Embryonic facial prominence (tissue), 1 donor: ENCODE data around the gene MRPL19.

Experiments
- DNase-seq: peaks from one replicate; pipeline ENCODE4 v3.0.0-alpha.2; 2016; ENCODE audit errors: extremely low spot score

The MRPL19 gene

DNA sequence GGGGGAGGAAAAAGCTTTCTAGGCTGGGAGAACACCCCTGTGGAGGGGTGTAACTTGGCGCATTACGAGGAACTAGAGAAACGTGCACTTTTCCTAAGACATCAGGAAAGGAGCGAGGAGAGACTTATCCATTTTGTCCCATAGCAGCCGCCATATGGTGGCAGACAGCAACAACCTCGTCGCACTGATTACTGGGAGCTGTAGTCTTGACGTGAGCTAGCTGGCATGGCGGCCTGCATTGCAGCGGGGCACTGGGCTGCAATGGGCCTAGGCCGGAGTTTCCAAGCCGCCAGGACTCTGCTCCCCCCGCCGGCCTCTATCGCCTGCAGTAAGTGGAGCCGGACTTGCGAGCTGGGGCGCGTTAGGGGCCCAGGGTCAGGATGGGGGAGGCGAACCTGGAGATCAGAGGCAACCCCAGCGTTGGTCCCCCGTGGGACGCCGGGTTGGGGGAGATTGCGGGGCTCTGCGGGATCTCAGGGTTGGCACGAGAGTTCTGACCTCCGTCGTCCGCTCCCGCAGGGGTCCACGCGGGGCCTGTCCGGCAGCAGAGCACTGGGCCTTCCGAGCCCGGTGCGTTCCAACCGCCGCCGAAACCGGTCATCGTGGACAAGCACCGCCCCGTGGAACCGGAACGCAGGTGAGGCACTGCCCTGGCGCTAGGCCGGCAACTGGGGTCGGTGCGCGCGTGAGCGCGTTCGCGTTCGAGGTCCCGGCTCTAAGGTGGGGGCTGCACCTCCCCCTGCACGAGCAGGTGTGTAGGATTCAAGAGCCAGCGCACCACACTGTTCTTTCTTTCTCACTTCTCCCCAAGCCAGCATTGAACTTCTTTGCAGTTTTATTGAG lies at the start of gene MRPL19:
Gene MRPL19, plus strand, starts transcription at position 201 of the 843 bp plus-strand sequence. Its CDS starts 25 bp downstream, at position 226.
- peak; percentile 93 for DNase-seq

DNA sequence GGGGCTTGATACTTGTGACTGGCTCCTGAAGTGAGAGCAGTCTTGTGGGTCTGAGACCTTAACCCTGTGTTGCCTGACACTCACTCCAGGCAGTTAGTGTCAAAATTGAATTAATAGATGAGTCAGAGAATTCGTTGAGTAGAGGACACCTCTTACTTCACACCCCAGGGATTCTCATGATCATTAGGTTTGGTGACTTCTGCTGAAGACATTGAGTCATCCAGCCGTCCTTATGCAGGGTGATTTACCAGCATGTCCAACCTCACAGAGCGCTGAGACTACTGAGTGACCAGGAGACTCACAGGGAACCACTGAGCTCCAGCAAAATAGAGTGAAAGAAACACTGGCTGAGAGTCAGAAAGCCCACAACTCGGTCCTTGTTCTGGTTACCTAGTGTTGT lies 49.8 kb upstream of the MRPL19 start:
- DNase-seq = no peak

DNA sequence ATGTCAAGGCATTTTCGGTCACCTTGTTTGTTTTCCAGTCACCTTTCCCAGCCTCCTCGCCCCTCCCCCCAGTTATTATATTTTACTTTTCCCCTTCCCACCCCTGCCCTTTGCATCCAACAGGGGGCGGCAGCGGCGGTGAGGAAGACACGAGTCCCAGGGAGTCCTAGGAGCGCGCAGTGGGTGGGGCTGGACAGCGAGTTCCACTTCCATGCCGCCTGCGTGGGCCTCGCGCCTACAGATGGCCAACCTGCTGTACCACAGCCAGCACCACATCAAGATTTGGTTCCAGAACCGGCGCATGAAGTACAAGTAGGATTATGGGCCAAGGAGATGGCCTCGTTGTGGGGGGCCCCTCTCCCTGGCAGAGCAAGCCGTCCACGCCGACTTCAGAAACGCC lies 48.6 kb upstream of the MRPL19 start:
- no peak for DNase-seq

DNA sequence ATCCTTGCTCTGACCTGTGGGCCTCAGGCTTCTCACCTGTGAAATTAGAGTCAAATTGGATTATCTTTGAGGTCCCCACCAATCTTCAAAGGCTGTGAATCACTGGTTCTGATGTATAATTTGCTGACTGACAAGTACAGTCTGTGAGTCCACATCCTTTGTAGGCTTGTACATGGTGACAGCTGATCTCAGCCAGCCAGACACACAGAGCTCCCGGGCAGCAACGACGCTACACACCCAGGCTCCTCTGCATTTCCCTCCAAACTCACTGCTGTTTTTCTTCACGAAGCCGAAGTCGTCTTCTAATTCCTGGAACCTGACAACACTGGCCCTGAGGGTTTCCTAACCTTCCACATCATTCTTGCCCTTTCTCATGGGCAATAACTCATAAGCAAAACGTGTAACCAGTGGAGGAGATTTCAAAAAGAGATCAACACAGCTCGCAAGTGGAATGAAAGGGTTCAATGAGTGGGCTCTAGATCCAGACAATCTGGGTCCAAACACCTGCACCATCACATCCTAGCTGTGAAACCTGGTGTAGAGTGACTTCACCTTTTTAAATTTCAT lies 47.9 kb upstream of the MRPL19 start:
- no peak for DNase-seq

DNA sequence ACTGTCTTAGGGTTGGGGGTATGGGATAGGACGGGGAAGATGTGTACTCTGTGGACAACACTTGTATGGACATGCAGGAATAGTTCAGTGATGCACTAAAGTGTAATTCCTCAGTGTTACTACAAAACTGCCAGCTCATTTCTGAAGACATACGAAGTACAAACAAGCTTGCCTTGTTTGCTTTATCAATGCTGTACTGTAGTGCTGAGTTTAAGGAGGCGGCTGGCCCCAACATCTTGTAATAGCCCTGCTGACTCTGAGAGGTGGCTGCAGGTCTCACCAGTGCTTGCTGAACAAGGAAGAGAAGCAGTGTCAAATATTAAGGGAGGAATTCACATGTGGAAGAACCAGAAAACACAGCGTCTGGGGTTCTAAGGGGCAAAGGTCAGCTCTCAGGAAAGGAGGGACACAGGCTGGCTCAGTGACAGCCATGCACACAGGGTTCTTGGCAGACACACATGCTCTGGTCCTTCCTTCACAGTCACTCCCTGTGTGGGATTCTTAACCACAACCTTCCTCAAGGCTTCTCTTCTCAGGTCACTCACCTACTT lies 46.0 kb upstream of the MRPL19 start:
- no peak for DNase-seq

DNA sequence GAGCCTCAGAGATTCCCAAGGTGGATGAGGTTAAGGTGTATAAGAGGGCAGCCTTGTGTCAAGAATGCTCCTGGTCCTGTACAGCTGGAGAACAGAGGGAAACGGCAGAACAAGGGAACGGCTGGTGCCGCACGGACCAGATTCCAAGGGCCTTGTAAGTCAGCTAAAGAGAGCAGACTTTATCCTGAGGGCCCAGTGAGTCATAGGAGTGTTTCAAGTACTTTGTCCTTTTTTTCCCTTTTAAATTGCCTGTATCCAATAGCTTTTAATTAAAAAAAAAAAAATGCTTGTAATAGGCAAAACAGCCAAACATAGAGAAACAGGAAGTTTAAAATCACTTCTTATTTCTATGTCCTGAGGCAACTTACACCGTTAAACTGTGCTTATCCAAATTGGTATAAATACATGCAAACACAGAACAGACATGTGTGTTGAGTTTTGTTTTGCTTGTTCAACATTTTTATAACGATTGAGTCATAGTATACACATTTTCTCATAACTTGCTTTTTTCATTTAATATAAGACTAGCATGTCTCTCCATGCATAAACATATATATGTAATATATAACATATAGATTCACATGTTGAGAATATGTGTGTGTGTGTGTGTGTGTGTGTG lies 43.8 kb upstream of the MRPL19 start:
- peak; percentile 19 for DNase-seq

DNA sequence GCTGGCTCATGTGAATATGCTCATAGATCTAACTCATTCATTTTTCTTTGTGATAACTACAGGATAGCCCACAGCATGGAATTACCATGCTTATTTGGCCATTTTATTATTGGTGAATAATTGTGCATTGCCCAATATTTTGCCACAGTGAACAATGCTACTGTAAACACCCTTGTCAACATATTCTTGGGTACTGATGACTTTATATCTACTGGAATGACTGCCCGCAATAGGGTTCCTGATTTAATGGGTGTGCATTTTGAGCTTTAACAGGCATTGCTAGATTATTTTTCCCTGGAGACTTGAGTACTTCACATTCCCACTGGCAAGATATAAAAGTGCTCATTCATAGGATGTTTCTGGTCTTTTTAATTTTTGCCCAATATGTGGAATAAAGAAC lies 43.1 kb upstream of the MRPL19 start:
- no peak for DNase-seq

DNA sequence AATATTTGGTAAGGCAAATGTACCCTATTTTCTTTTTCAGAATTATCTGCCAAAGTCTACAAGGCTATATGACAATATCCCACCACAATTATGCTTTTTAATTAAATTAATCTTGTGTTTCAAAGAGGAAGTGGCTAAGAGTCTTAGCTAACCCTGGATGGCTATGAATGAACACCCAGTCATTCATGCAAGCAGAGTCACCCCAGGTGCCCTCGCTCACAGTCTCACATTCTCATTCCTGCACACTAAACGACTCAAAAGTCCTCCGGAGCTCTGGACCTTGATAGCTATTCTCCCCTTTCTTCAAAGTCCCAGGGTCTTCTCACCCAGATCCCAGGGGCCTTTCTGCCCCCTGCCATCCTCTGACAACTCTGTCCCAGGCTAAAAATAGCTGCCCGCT lies 42.1 kb upstream of the MRPL19 start:
- no peak for DNase-seq

DNA sequence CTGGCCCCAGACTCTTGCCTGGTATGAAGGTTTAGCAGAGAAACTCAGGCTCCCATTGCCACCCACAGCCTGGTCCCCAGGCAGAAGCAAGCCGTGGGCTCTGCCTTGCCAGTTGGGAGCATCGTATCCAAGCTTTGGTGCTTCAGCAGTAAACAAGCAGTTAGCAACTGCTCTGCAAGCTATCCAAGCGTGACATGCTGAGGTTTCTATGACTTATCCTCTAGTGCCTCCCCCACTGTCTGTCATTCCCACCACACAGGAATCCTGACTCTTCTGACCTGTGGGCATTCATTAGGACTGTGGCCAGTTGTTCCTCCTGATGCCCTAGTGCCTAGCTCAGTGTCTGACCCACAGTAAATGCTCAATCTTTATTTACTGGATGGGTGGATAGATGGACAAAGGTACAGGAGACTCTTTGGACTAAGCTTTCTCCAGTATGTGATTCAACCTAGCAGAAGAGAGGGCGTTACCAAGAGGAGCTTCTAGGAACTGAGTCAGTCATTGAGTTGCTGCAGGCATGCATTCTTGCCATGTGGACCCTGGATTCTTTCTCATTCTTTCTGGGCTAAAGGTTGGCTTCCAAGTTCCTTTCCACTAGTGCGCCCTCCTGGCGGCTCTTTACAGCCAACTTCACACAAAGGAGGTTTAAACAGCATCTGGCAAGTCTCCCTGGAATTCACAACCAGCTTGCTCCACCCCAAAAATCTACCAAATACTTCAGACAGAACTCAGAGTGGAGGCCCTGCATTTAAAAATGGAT lies 40.6 kb upstream of the MRPL19 start:
- no peak for DNase-seq

DNA sequence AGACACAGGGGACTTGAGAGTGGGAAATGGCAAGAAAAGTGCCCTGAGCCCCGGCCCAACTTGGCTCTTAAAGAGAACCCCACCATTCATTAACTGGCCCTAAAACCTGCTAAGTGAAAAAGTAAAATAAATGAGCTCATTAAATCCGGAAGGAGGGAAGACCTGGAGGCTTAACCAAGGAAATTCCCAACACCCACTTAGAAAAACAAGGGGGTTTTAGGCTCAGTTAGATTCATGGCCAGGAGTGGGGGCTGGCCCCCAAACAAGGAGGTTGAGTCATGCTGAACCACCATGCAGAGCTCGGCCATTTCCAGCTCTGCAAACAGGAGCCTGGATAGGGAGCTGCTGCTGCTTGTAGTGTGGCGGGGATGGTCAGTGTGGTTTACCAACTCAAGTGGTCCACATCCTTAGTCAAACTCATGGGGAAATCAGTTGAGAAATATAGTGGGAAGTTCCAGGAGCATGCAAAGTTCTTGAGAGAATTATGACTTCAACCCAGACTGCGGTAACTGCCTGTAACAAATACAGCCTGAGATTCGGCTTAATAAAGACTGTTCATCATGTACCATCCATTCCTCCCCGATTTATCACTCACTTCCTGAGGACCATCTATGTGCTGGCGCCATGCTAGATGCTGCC lies 39.7 kb upstream of the MRPL19 start:
- DNase-seq = no peak

DNA sequence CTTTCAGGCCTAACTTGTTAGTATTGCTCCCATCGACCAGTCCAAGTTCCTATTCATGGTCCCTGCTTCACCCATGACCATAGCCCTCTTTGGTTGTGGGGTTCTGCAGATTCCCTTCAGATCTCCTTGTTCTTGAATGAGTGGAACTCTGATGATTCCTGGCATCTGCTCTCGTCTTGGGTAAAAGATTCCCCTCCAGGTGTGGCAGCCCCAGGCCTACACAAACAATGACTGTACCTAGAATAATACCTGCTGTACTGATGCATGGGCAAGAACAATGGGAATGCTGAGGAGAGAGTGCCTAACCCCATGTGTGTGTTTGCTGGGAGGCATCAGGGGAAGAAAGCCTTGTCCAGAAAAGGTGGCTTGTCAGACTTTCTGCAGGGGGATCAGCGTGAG lies 39.2 kb upstream of the MRPL19 start:
- no peak for DNase-seq

DNA sequence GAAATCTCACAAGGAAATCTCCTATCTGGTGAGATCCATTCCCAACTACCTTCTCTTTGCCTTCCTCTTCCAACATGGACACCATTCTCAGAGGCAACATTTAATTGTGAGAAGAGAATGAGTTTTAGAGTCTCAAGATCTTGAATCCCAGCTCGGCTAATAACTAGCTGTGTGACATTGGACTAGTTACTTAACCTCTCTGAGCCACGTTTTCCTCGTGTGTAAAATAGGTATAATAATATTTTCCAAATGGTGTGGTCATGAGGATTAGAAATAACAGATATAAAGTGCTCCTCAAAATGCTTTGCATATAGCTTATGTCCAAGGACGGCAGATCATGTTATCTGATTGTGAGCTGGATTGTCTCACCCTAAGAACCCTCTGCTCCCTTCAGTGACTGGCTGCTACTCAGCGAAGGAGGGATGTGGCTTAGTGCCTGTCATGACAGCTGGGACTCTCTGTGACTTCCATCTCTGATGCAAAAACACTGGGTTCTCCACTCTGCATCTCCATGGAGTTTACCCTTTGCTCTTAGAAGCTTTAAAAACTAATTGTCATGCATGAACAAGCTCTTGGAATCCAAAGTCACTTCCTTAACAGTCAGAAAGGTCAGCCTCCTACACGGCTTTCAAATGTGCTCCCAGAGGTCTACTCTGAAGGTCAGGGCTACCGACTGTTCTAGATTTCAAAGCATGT lies 38.4 kb upstream of the MRPL19 start:
- no peak for DNase-seq

DNA sequence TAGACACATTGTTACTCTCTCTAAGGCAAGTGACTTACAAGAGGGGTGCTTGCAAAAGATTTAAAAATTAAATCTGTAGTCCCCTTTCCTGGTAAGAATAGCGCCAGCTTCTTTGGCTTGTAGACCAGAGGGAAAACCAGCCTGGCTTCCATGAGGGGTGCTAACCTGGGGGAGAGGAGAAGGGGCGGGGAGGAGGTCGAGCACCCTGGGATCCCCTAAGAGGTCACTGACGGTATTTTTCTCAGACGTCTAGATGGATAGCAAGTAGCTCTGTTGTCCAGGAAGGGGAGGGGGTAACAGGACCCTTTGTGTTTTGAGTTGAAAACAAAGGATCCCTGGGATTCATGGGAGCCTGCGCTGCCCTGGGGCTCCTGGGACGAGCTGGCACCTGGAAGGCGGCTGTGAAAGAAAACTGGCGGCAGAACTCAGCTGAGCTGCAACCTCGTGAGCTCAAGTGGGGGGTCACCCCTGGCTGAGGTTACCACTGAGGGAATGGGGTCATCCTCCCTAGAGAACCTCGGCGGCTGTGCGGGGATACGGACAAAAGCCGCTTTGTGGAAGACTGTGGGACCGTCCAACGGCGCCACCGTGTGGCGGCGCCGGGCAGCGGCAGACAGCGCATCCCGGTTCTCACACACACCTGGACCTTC lies 37.8 kb upstream of the MRPL19 start:
- DNase-seq = no peak

DNA sequence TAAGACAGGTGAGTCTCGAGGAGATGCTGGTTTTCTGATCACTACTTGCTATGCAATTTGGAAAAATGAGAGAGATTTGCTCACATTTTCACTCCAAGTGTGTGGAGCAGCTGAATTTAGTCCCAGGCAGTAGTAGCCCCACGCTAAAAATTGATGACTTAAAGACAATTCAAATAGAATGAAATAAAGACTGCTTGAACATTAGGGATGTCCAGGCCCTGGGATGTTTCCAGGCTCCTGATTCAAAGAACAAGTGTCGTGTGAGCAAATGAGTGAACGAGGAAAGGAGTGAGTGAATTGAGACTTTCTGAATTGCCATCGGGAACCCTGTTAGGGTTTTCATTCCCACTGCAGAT lies 37.3 kb upstream of the MRPL19 start:
- DNase-seq = no peak

DNA sequence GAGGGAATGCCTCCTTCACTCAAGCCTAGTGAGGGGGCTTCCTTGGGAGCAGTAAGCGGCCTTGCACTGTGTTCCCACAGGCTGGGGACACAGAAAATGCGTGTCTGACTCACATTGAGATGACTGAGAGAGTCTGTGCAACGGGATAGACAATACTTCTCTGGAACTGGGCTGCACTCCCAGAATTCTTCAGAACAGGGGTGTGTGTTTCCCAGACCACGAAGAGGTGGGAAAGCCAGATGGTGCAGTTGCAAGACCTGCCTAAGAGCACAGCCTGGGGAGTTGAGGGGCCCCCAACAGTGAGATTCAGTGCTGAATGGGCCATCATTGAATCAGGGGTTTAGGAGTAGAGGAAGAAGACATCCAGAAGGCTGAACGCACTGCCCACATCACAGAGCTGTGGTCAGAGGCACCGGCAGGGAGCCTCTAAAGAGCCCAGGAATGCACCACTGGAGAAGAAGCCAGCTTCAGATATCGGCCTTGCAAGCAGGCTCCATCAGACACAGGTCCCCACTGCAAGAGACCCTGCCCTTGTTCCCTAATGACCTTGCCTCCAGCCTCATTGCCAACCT lies 36.6 kb upstream of the MRPL19 start:
- DNase-seq = no peak

DNA sequence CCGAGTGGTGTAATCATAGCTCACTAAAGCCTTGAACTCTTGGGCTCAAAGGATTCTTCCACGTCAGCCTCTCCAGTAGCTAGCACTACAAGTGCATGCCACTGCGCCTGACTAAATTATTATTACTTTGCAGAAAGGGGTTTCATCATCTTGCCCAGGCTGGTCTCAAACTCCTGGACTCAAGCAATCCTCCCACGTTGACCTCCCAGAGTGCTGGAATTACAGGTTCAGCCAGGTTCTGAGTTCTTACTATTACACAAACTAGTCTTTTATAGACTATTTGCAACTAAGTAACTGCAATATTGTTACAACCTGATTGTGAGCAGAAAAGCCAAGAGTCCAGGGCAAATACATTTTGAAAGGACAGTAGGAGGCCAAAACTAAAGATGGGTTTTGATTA lies 35.9 kb upstream of the MRPL19 start:
- DNase-seq = no peak

DNA sequence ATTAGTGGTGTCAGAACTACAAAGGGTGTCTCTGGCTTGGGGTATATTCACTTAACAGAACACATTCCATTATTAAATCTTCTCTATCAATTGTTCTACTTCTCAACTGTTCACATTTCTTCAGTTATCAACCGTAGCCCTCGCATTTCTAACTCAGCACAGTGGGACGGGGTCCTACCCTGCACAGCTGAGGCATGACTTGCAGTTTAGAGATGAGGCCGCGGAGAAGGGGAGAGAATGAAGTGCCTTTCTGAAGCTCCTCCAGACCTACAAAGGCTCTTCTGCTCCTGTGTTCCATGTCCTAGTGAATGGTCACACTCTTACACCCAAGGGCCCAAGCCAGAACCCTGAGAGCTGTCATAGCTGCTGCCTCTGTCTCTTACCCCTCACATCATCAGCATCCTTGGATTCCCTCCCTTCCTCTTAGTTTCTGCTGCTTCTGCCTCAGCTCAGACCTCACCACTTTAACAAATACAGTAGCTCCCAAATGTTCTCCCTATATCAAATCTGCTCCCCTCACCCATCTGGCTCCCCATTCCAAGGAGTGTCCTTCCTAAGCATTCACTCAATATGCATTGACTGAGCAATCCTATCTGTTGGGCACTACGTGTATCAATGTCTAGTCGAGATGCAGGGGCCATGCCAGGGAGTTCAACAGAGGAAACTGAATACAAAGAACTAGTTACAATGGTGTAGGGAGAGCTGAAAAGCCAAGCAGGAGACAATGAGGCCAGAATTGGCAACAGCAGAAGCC lies 34.3 kb upstream of the MRPL19 start:
- no peak for DNase-seq

DNA sequence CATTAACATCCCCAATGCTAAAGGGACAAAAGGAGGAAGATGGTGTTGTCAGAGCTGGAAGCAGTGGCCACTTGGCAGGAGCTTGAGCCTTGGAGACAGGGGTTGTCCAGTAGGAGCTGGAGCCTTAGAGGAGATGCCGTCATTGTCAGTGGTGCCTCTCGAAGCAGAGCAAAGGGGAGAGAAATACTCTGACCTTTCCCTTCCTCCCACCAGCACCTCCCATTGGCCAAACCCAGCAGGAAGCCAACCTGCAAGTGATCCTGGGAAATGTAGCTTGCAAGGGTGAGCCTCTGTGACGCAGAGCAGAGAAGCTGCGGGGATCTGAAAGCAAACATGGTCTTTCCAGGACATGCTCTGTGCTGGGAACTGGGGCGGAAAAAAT lies 33.7 kb upstream of the MRPL19 start:
- no peak for DNase-seq

DNA sequence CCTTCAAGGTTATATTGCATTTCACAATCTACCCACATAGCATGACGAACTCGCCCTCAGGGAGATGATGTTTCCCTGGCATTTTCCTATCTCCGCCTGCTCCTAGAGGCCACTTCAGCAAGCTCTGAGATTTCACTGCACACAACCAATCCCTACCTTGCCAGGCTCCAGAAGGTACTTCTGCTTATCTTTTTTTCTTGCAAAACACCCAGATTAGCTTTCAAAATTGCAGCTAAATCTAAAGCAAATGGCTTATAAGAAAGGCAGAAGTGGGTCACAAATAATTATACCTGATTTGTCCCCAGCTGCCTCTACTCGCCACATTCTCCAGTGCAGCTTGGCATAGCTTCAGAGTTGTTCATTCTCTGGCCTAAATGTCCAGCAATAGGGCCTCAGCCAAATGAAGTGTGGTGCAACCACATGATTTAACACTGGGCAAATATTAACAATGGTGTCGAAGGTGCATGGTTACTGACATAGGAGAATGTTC lies 32.4 kb upstream of the MRPL19 start:
- DNase-seq = no peak
